NCI-H446 treated with DMSO at 0.1 percent for 48 hours (cell line): Measurements from ENCODE around the gene SLC16A6.
A peak's percentile ranks its signal among the peaks of the same experiment; 100 is the strongest.
"Not testable (repeated sequence)": the region's sequence is repeated elsewhere in the genome, so short reads cannot be mapped to it uniquely, and the experiment has no call there.

Experiments
- DNase-seq: peaks from one replicate; lab custom pipeline; 2025; lab: John Stamatoyannopoulos, UW

The SLC16A6 gene

GRCh38 chr17:68247445-68248198 lies 43.3 kb downstream of the SLC16A6 start, which contains the start of gene AMZ2:
Gene AMZ2 (plus strand): TSS chr17:68248043. CDS start chr17:68250188, 2,145 bp downstream.
- DNase-seq, result peak; percentile 70

GRCh38 chr17:68246271-68247028 lies 44.5 kb downstream of the SLC16A6 start:
- no peak for DNase-seq

- DNase-seq, result no peak
These were observed 51.1 kb downstream of the SLC16A6 start for GRCh38 chr17:68239632-68240366.

- no peak for DNase-seq
These were observed 52.1 kb downstream of the SLC16A6 start for GRCh38 chr17:68238871-68239253.

- no peak for DNase-seq
These were observed 52.6 kb downstream of the SLC16A6 start for GRCh38 chr17:68238164-68238870.

- DNase-seq, result not testable (repeated sequence)
These were observed 53.4 kb downstream of the SLC16A6 start for GRCh38 chr17:68237369-68238163.

- not testable (repeated sequence) for DNase-seq
These were observed 55.6 kb downstream of the SLC16A6 start for GRCh38 chr17:68235336-68235791.

- DNase-seq, result not testable (repeated sequence)
These were observed 56.1 kb downstream of the SLC16A6 start for GRCh38 chr17:68234726-68235335.

GRCh38 chr17:68232741-68233140 lies 58.2 kb downstream of the SLC16A6 start:
- peak; percentile 6 for DNase-seq

- DNase-seq, result no peak
These were observed 59.4 kb downstream of the SLC16A6 start for GRCh38 chr17:68231541-68231940.

GRCh38 chr17:68231131-68231530 lies 59.8 kb downstream of the SLC16A6 start:
- not testable (repeated sequence) for DNase-seq

GRCh38 chr17:68229619-68230018 lies 61.3 kb downstream of the SLC16A6 start:
- no peak for DNase-seq

- no peak for DNase-seq
These were observed 61.9 kb downstream of the SLC16A6 start for GRCh38 chr17:68228817-68229570.

GRCh38 chr17:68228039-68228680 lies 62.8 kb downstream of the SLC16A6 start:
- DNase-seq, result not testable (repeated sequence)

GRCh38 chr17:68225055-68225454 lies 65.9 kb downstream of the SLC16A6 start:
- DNase-seq, result not testable (repeated sequence)

GRCh38 chr17:68222606-68223005 lies 68.3 kb downstream of the SLC16A6 start:
- DNase-seq, result no peak

GRCh38 chr17:68221786-68222185 lies 69.1 kb downstream of the SLC16A6 start:
- DNase-seq, result no peak

GRCh38 chr17:68220786-68221185 lies 70.1 kb downstream of the SLC16A6 start:
- not testable (repeated sequence) for DNase-seq

- DNase-seq, result not testable (repeated sequence)
These were observed 70.7 kb downstream of the SLC16A6 start for GRCh38 chr17:68220186-68220585.
